GM12892 (cell line): ENCODE data around the gene ACADL.

ENCODE experiments used
- POLR2A ChIP-seq: IDR thresholded peaks from 2 replicates; pipeline ENCODE4 v1.6.1; 2011; ENCODE audit warnings: low read depth, low read length, control low read depth
- POLR2AphosphoS5 ChIP-seq: IDR thresholded peaks from 2 replicates; pipeline ENCODE4 v1.6.1; 2011; ENCODE audit warnings: low read depth, low read length, control low read depth
- TAF1 ChIP-seq: IDR thresholded peaks from 2 replicates; pipeline ENCODE4 v1.6.1; 2011; ENCODE audit warnings: low read depth, mild to moderate bottlenecking, control low read depth, low read length, borderline replicate concordance

DNA sequence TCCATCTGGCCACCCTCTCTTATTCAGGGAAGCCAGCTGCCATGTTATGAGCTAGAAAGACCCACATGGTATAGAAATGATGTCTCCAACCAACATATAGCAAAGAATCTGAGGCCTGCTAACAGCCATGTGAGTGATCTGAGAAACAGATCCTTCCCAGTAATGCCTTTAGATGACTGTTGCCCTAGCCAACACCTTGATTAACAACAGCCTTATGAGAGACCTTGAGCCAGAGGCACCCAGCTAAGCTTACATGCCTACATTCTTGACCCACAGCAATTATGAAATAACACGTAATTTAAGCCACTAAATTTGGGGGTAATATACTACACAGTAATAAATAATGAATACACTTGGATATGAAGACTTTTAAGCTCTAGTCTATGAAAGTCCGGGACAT is 67.0 kb downstream of the ACADL start:
- TF ChIP-seq POLR2A: no peak
- TF ChIP-seq POLR2AphosphoS5: no peak
- TF ChIP-seq TAF1: no peak
